H9 (cell line): Measurements from ENCODE around the gene CHST15. TPM values are rescaled to one million over a fixed set of nuclear protein-coding genes. Genes with fewer than 3 reads are reported as not detected.

Experiments used
- DNase-seq: peaks from one replicate; pipeline ENCODE4 v3.0.0-alpha.2; 2017
- H2AFZ ChIP-seq: one replicate; pipeline ENCODE4 v1.6.1; 2013; ENCODE audit warnings: mild to moderate bottlenecking, low read length, control low read depth, moderate library complexity
- H2AK5ac ChIP-seq: 2 replicates; pipeline ENCODE4 v1.6.1; 2013; ENCODE audit warnings: low read length, control low read depth, mixed read lengths; ENCODE audit not compliant: insufficient read length
- H2BK120ac ChIP-seq: one replicate; pipeline ENCODE4 v1.6.1; 2013; ENCODE audit warnings: low read depth, mild to moderate bottlenecking, low read length, control low read depth, inconsistent platforms; ENCODE audit not compliant: poor library complexity, severe bottlenecking
- H2BK12ac ChIP-seq: 2 replicates; pipeline ENCODE4 v1.6.1; 2013; ENCODE audit warnings: low read length, control low read depth, mixed read lengths, low read depth; ENCODE audit not compliant: insufficient read length
- H2BK15ac ChIP-seq: 2 replicates; pipeline ENCODE4 v1.6.1; 2013; ENCODE audit warnings: low read depth, low read length, control low read depth
- H2BK20ac ChIP-seq: one replicate; pipeline ENCODE4 v1.6.1; 2013; ENCODE audit warnings: low read depth, mild to moderate bottlenecking, low read length, control low read depth, inconsistent platforms; ENCODE audit not compliant: poor library complexity, severe bottlenecking
- H2BK5ac ChIP-seq: 2 replicates; pipeline ENCODE4 v1.6.1; 2013; ENCODE audit warnings: low read length, control low read depth, mixed read lengths; ENCODE audit not compliant: insufficient read length
- H3K14ac ChIP-seq: 2 replicates; pipeline ENCODE4 v1.6.1; 2013; ENCODE audit warnings: low read length, control low read depth; ENCODE audit not compliant: insufficient read depth
- H3K18ac ChIP-seq: 2 replicates; pipeline ENCODE4 v1.6.1; 2013; ENCODE audit warnings: low read depth, mild to moderate bottlenecking, mixed read lengths, low read length, control low read depth; ENCODE audit not compliant: insufficient read length
- H3K23ac ChIP-seq: 2 replicates; pipeline ENCODE4 v1.6.1; 2013; ENCODE audit warnings: low read length, control low read depth, mixed read lengths, low read depth; ENCODE audit not compliant: insufficient read length
- H3K23me2 ChIP-seq: 2 replicates; pipeline ENCODE4 v1.6.1; 2013; ENCODE audit warnings: low read depth, mild to moderate bottlenecking, mixed read lengths, low read length, control low read depth; ENCODE audit not compliant: insufficient read length, poor library complexity, severe bottlenecking
- H3K27ac ChIP-seq: 2 replicates; pipeline ENCODE4 v1.5.1; 2013; ENCODE audit warnings: low read length, control low read depth, mixed read lengths, low read depth; ENCODE audit not compliant: insufficient read length
- H3K27me3 ChIP-seq: 2 replicates; pipeline ENCODE4 v1.6.1; 2013; ENCODE audit warnings: low read length, control low read depth, inconsistent platforms; ENCODE audit not compliant: insufficient read depth
- H3K4ac ChIP-seq: 2 replicates; pipeline ENCODE4 v1.6.1; 2013; ENCODE audit warnings: low read depth, mild to moderate bottlenecking, control low read depth, inconsistent platforms, low read length, moderate library complexity
- H3K4me1 ChIP-seq: 2 replicates; pipeline ENCODE4 v1.6.1; 2013; ENCODE audit warnings: low read length, control low read depth, inconsistent platforms; ENCODE audit not compliant: insufficient read depth
- H3K4me2 ChIP-seq: 2 replicates; pipeline ENCODE4 v1.6.1; 2013; ENCODE audit warnings: low read length, control low read depth, mixed read lengths; ENCODE audit not compliant: insufficient read length, insufficient read depth
- H3K56ac ChIP-seq: 2 replicates; pipeline ENCODE4 v1.6.1; 2013; ENCODE audit warnings: low read depth, mild to moderate bottlenecking, mixed read lengths, low read length, control low read depth; ENCODE audit not compliant: insufficient read length
- H3K79me1 ChIP-seq: 2 replicates; pipeline ENCODE4 v1.6.1; 2013; ENCODE audit warnings: low read depth, mild to moderate bottlenecking, moderate library complexity, low read length, control low read depth, inconsistent platforms; ENCODE audit not compliant: insufficient read depth, poor library complexity, severe bottlenecking
- H3K79me2 ChIP-seq: 2 replicates; pipeline ENCODE4 v1.6.1; 2013; ENCODE audit warnings: low read length, control low read depth, inconsistent platforms; ENCODE audit not compliant: insufficient read depth
- H3K9ac ChIP-seq: 2 replicates; pipeline ENCODE4 v1.6.1; 2013; ENCODE audit warnings: low read length, control low read depth, mixed read lengths; ENCODE audit not compliant: insufficient read length; ENCODE audit errors: extremely low read depth
- H3K9me3 ChIP-seq: one replicate; pipeline ENCODE4 v1.6.1; 2013; ENCODE audit warnings: low read depth, low read length, inconsistent platforms; ENCODE audit not compliant: control insufficient read depth
- H3T11ph ChIP-seq: one replicate; pipeline ENCODE4 v1.6.1; 2013; ENCODE audit warnings: mild to moderate bottlenecking, low read length, control low read depth, inconsistent platforms
- H4K20me1 ChIP-seq: one replicate; pipeline ENCODE4 v1.6.1; 2013; ENCODE audit not compliant: control insufficient read depth, insufficient read length, insufficient read depth
- H4K5ac ChIP-seq: 2 replicates; pipeline ENCODE4 v1.6.1; 2013; ENCODE audit warnings: low read depth, mild to moderate bottlenecking, mixed read lengths, low read length, control low read depth; ENCODE audit not compliant: insufficient read length
- H4K8ac ChIP-seq: replicated peaks from 2 replicates; pipeline ENCODE4 v1.6.1; 2013; ENCODE audit warnings: low read length, control low read depth, mixed read lengths, low read depth; ENCODE audit not compliant: insufficient read length
- H4K91ac ChIP-seq: 2 replicates; pipeline ENCODE4 v1.6.1; 2013; ENCODE audit warnings: low read depth, mild to moderate bottlenecking, moderate library complexity, mixed read lengths, low read length, control low read depth; ENCODE audit not compliant: insufficient read length
- H3K27ac Mint-ChIP-seq, 3 experiments: 2 replicates in 2 of 3; 3 replicates in 1 of 3; pipeline ENCODE4 v1.8.0; 2020 to 2021; ENCODE audit warnings: mixed read lengths in 3 of 3, mild to moderate bottlenecking in 1 of 3, moderate library complexity in 1 of 3
- H3K27me3 Mint-ChIP-seq: 2 replicates; pipeline ENCODE4 v1.8.0; 2021; ENCODE audit warnings: low read depth, mild to moderate bottlenecking, moderate library complexity, mixed read lengths
- H3K36me3 Mint-ChIP-seq, 3 experiments: 2 replicates in 2 of 3; 3 replicates in 1 of 3; pipeline ENCODE4 v1.8.0; 2020 to 2021; ENCODE audit warnings: low read depth in 3 of 3, mixed read lengths in 3 of 3; ENCODE audit not compliant: insufficient read depth in 1 of 3
- H3K4me1 Mint-ChIP-seq, 2 experiments: 2 replicates each; pipeline ENCODE4 v1.8.0; 2020; ENCODE audit warnings: mixed read lengths in 2 of 2
- H3K4me3 Mint-ChIP-seq, 2 experiments: 2 replicates in 1 of 2; 3 replicates in 1 of 2; pipeline ENCODE4 v1.8.0; 2020 to 2021; ENCODE audit warnings: mild to moderate bottlenecking in 2 of 2, mixed read lengths in 2 of 2, moderate library complexity in 1 of 2
- H3K9me3 Mint-ChIP-seq, 2 experiments: 2 replicates in 1 of 2; 3 replicates in 1 of 2; pipeline ENCODE4 v1.8.0; 2020; ENCODE audit warnings: mild to moderate bottlenecking in 2 of 2, mixed read lengths in 2 of 2, moderate library complexity in 1 of 2
- WGBS: extraction: QIAGEN DNeasy Blood & Tissue Kit; methylation state at CpG from one replicate; pipeline ENCODE4 v1.1.7; 2013; ENCODE audit warnings: missing lambda C conversion rate, low lambda C conversion rate, mixed read lengths; ENCODE audit not compliant: insufficient read length; ENCODE audit errors: extremely low coverage; 5-methylcytosine and 5-hydroxymethylcytosine counted together
- total RNA-seq: library from RNA; stranded (reverse); gene quantifications from 2 replicates; pipeline ENCODE4 v1.2.1, GENCODE V29; 2021
- TF ChIP-seq, protein P1 (sequence below): fragments of 200-600 bp; sonication (generic); conservative IDR thresholded peaks from 3 replicates; pipeline ENCODE4 v1.8.0; 2021; ENCODE audit warnings: antibody characterized with exemption, mild to moderate bottlenecking

Gene CHST15
- total RNA-seq, 1 experiment from 2014 or later: 8.7 TPM

DNA sequence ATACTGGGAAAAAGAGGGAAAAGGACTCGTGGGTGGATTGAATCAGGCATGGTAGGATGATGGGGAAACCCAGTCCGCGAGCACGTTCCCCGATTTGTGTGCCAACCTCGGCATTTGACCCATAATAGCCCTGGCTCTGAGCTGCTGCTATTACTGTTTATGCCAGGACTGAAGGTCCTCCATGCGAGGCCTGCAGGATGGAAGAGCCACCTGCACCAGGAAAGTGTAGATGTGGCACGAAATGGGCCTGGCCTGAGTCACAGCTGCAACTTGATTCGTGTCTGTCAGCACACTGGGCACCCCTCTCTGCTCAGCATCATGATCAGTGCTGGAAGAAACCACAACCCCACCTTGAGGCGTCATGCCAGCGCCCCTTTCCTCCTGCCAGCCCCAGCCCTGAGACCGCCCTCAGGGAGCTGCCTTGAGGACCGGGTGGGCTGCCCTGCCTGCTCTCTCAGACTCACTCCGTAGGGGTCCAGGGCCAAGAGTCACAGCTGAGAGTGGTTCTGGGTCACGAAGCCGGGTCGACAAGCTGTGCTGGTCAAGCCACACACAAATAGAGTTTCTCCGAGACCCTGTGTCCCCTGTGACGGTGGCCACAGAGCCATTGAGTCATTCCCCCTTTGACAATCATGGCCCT, 74.4 kb downstream of the CHST15 start:
- Histone ChIP-seq H3K79me2 (no peaks in the 10 kb centered on the region), H3K27me3 (no peaks in the 10 kb centered on the region), H3K56ac (no peak overlapping the region), H3K4ac (no peak overlapping the region), H4K8ac (no peak overlapping the region), H3T11ph (no peak overlapping the region), H3K18ac (no peak overlapping the region), H4K5ac (no peak overlapping the region), H2BK20ac (no peak overlapping the region), H4K91ac (no peak overlapping the region), H3K23me2 (no peaks in the 10 kb centered on the region), H2BK5ac (no peak overlapping the region), H3K9ac (no peak overlapping the region), H3K14ac (no peak overlapping the region), H2AK5ac (no peak overlapping the region), H3K23ac (no peak overlapping the region), H4K20me1 (no peaks in the 10 kb centered on the region), H3K27ac (no peak overlapping the region), H3K9me3 (no peaks in the 10 kb centered on the region), H3K79me1 (no peaks in the 10 kb centered on the region), H2AFZ (no peak overlapping the region), H2BK120ac (no peak overlapping the region), H2BK15ac (no peak overlapping the region), H3K4me1 (peaks cover 12% of the 10 kb centered on the region; the same call in 1 of the 2 replicates), H3K4me2 (no peak overlapping the region), H2BK12ac (no peak overlapping the region)
- no peak for DNase-seq
- no CpG with 5 or more reads among the region's 19 CpGs for WGBS
- H3K36me3 Mint-ChIP-seq: peaks cover 1 to 6% (median 4%) of the 10 kb centered on the region in 3 experiments
- no peak overlapping the region; a peak in 1 of 5 replicates for H3K4me3 Mint-ChIP-seq
- no peaks in the 10 kb centered on the region; the same call in 1 of the 2 replicates for H3K27me3 Mint-ChIP-seq
- peaks cover 74 to 78% of the 10 kb centered on the region in 2 experiments for H3K4me1 Mint-ChIP-seq
- peak overlapping the region in 1 of 3 experiments; percentile 94; a peak in 2 of 7 replicates for H3K27ac Mint-ChIP-seq
- H3K9me3 Mint-ChIP-seq: peaks cover 1 to 3% of the 10 kb centered on the region in 2 experiments; a peak in 4 of 5 replicates
- TF ChIP-seq, protein P1, sequence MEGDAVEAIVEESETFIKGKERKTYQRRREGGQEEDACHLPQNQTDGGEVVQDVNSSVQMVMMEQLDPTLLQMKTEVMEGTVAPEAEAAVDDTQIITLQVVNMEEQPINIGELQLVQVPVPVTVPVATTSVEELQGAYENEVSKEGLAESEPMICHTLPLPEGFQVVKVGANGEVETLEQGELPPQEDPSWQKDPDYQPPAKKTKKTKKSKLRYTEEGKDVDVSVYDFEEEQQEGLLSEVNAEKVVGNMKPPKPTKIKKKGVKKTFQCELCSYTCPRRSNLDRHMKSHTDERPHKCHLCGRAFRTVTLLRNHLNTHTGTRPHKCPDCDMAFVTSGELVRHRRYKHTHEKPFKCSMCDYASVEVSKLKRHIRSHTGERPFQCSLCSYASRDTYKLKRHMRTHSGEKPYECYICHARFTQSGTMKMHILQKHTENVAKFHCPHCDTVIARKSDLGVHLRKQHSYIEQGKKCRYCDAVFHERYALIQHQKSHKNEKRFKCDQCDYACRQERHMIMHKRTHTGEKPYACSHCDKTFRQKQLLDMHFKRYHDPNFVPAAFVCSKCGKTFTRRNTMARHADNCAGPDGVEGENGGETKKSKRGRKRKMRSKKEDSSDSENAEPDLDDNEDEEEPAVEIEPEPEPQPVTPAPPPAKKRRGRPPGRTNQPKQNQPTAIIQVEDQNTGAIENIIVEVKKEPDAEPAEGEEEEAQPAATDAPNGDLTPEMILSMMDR: no peak
